Mesodermal cell (in vitro differentiated cells): Measurements from ENCODE around the gene PACRGL.
"Not testable (repeated sequence)": the region's sequence is repeated elsewhere in the genome, so short reads cannot be mapped to it uniquely, and the experiment has no call there.

Experiments used
- H3K27ac ChIP-seq: 2 replicates; pipeline ENCODE4 v1.7.0; 2013; ENCODE audit warnings: mild to moderate bottlenecking, low read depth, low read length, moderate library complexity; ENCODE audit not compliant: severe bottlenecking
- H3K36me3 ChIP-seq: 2 replicates; pipeline ENCODE4 v1.7.1; 2013; ENCODE audit warnings: mild to moderate bottlenecking, low read length, moderate library complexity; ENCODE audit not compliant: control insufficient read depth, insufficient read depth
- H3K4me1 ChIP-seq: one replicate; pipeline ENCODE4 v1.7.1; 2013; ENCODE audit warnings: mild to moderate bottlenecking, low read length; ENCODE audit not compliant: insufficient read depth, control insufficient read depth, poor library complexity, severe bottlenecking
- H3K4me3 ChIP-seq: 2 replicates; pipeline ENCODE4 v1.7.0; 2013; ENCODE audit warnings: low read length, control low read depth, mild to moderate bottlenecking; ENCODE audit not compliant: insufficient read depth, poor library complexity, severe bottlenecking; ENCODE audit errors: extremely low read depth
- H3K9me3 ChIP-seq: 2 replicates; pipeline ENCODE4 v1.7.1; 2013; ENCODE audit warnings: mild to moderate bottlenecking, low read length, moderate library complexity; ENCODE audit not compliant: control insufficient read depth
- WGBS, 2 experiments: methylation state at CpG; one replicate each; pipeline ENCODE4 v1.1.5; 2013; ENCODE audit warnings: missing lambda C conversion rate in 2 of 2; ENCODE audit not compliant: insufficient coverage in 2 of 2; 5-methylcytosine and 5-hydroxymethylcytosine counted together

Gene PACRGL

GRCh38 chr4:20778896-20779295 is 78.6 kb downstream of the PACRGL start:
- H3K27ac ChIP-seq = no peak overlapping the region
- H3K4me3 ChIP-seq = no peak overlapping the region
- no peaks in the 10 kb centered on the region for H3K36me3 ChIP-seq
- 89 to 100% methylated on average over 1 of the region's 1 CpG for WGBS, 2 experiments
- no peaks in the 10 kb centered on the region for H3K4me1 ChIP-seq
- peaks cover 3% of the 10 kb centered on the region for H3K9me3 ChIP-seq

GRCh38 chr4:20783134-20783533 is 82.9 kb downstream of the PACRGL start:
- H3K4me1 ChIP-seq, H3K27ac ChIP-seq, H3K4me3 ChIP-seq, H3K36me3 ChIP-seq, H3K9me3 ChIP-seq: not testable (repeated sequence)
- 80% methylated on average over 1 of the region's 1 CpG; no CpG with 5 or more reads in 1 of the 2 experiments for WGBS, 2 experiments

- no peaks in the 10 kb centered on the region for H3K36me3 ChIP-seq
- WGBS, 2 experiments = no CpG with 5 or more reads among the region's 2 CpGs
- no peak overlapping the region for H3K4me3 ChIP-seq
- H3K9me3 ChIP-seq = peaks cover 3% of the 10 kb centered on the region
- H3K27ac ChIP-seq = no peak overlapping the region
- no peaks in the 10 kb centered on the region for H3K4me1 ChIP-seq
Observed at GRCh38 chr4:20787940-20788665, 87.8 kb downstream of the PACRGL start.
